K562 (cell line): ENCODE data around the gene MRPL11.

Experiments used
- MAX ChIP-seq: sonication (generic); formaldehyde crosslinking; IDR thresholded peaks from 2 replicates; pipeline ENCODE4 v1.9.0; 2022; ENCODE audit warnings: mild to moderate bottlenecking, missing genetic modification reagents
- NFIC ChIP-seq: fragments of 450-650 bp; IDR thresholded peaks from 2 replicates; pipeline ENCODE4 v1.6.1; 2017; ENCODE audit warnings: mild to moderate bottlenecking, inconsistent platforms
- PHF8 ChIP-seq: fragments of 200-600 bp; sonication (generic); IDR thresholded peaks from 2 replicates; pipeline ENCODE4 v1.6.1; 2012; ENCODE audit warnings: mixed run types, mild to moderate bottlenecking, inconsistent platforms, low read length, moderate library complexity, borderline replicate concordance
- TCF7L2 ChIP-seq: fragments of 150-350 bp; IDR thresholded peaks from 2 replicates; pipeline ENCODE4 v1.6.1; 2016; ENCODE audit warnings: low read depth, mild to moderate bottlenecking, low read length, moderate library complexity
- TGIF2 ChIP-seq: sonication (generic); formaldehyde crosslinking; IDR thresholded peaks from 2 replicates; pipeline ENCODE4 v1.8.1; 2022; ENCODE audit warnings: mild to moderate bottlenecking, missing genetic modification reagents, moderate library complexity
- THAP12 ChIP-seq: fragments of 250-450 bp; sonication (Bioruptor Pico); IDR thresholded peaks from 2 replicates; pipeline ENCODE4 v1.9.0; 2021; ENCODE audit warnings: mild to moderate bottlenecking, inconsistent platforms
- ZBTB8A ChIP-seq: fragments of 450-650 bp; IDR thresholded peaks from 2 replicates; pipeline ENCODE4 v1.6.1; 2018; ENCODE audit warnings: mild to moderate bottlenecking, moderate library complexity; ENCODE audit not compliant: partially characterized antibody
- TF ChIP-seq, protein P1 (sequence below), 3 experiments: IDR thresholded peaks in 2 of 3; conservative IDR thresholded peaks in 1 of 3; 2 replicates each; pipeline ENCODE4 v1.5.1; 2011 to 2012; ENCODE audit warnings: low read length in 3 of 3, mild to moderate bottlenecking in 3 of 3, control low read depth in 2 of 3, improper control_type of control experiment in 1 of 3, inconsistent platforms in 1 of 3, low read depth in 1 of 3, mixed read lengths in 1 of 3, moderate library complexity in 1 of 3; ENCODE audit not compliant: insufficient read depth in 2 of 3
- TF ChIP-seq, protein P2 (sequence below), 2 experiments: fragments of 450-650 bp; IDR thresholded peaks; 2 replicates each; pipeline ENCODE4 v1.6.1; 2016
- TF ChIP-seq, protein P3 (sequence below): sonication (generic); formaldehyde crosslinking; IDR thresholded peaks from 2 replicates; pipeline ENCODE4 v1.9.0; 2022; ENCODE audit warnings: mild to moderate bottlenecking, missing genetic modification reagents
- TF ChIP-seq, protein P4 (sequence below): fragments of 250-450 bp; sonication (Bioruptor Pico); IDR thresholded peaks from 2 replicates; pipeline ENCODE4 v1.5.0; 2022; ENCODE audit warnings: mild to moderate bottlenecking

DNA sequence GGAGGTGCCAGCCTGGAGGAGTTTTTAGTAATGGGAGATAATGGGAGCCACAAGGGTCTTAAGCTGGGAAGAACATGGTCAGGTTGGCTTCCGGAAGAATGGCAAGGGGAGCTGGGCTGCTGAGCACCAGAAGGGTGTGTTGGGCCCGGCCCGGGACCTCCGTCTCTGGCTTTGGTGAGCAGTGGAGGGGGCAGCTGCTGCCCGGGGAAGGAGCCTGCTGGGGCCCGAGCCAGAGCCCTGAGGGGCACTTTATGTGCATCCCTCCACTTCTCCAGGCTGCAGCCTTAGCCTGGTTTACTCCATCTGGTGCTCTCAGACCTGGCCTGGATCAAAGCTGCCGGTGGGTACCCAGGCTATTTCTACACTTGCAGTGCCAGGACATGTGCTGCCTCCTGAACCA lies 26.5 kb downstream of the MRPL11 start:
- TF ChIP-seq THAP12 (CRISPR knock-in tag) (no peak), TCF7L2 (no peak), PHF8 (no peak), NFIC (no peak), ZBTB8A (no peak), TGIF2 (CRISPR knock-in tag) (no peak), MAX (no peak)
- TF ChIP-seq, protein P1, sequence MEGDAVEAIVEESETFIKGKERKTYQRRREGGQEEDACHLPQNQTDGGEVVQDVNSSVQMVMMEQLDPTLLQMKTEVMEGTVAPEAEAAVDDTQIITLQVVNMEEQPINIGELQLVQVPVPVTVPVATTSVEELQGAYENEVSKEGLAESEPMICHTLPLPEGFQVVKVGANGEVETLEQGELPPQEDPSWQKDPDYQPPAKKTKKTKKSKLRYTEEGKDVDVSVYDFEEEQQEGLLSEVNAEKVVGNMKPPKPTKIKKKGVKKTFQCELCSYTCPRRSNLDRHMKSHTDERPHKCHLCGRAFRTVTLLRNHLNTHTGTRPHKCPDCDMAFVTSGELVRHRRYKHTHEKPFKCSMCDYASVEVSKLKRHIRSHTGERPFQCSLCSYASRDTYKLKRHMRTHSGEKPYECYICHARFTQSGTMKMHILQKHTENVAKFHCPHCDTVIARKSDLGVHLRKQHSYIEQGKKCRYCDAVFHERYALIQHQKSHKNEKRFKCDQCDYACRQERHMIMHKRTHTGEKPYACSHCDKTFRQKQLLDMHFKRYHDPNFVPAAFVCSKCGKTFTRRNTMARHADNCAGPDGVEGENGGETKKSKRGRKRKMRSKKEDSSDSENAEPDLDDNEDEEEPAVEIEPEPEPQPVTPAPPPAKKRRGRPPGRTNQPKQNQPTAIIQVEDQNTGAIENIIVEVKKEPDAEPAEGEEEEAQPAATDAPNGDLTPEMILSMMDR (IDR thresholded peaks at IDR 0.05 in 2 of 3, conservative IDR thresholded peaks at IDR 0.05 in 1 of 3; ENCODE audit: insufficient read depth in 2 of 3, low read depth in 1 of 3, low read length in 3 of 3): no peak
- TF ChIP-seq, protein P2, sequence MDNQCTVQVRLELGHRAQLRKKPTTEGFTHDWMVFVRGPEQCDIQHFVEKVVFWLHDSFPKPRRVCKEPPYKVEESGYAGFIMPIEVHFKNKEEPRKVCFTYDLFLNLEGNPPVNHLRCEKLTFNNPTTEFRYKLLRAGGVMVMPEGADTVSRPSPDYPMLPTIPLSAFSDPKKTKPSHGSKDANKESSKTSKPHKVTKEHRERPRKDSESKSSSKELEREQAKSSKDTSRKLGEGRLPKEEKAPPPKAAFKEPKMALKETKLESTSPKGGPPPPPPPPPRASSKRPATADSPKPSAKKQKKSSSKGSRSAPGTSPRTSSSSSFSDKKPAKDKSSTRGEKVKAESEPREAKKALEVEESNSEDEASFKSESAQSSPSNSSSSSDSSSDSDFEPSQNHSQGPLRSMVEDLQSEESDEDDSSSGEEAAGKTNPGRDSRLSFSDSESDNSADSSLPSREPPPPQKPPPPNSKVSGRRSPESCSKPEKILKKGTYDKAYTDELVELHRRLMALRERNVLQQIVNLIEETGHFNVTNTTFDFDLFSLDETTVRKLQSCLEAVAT (IDR thresholded peaks at IDR 0.05): no peak
- TF ChIP-seq, protein P3, sequence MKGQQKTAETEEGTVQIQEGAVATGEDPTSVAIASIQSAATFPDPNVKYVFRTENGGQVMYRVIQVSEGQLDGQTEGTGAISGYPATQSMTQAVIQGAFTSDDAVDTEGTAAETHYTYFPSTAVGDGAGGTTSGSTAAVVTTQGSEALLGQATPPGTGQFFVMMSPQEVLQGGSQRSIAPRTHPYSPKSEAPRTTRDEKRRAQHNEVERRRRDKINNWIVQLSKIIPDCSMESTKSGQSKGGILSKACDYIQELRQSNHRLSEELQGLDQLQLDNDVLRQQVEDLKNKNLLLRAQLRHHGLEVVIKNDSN (CRISPR knock-in tag): no peak
- TF ChIP-seq, protein P4, sequence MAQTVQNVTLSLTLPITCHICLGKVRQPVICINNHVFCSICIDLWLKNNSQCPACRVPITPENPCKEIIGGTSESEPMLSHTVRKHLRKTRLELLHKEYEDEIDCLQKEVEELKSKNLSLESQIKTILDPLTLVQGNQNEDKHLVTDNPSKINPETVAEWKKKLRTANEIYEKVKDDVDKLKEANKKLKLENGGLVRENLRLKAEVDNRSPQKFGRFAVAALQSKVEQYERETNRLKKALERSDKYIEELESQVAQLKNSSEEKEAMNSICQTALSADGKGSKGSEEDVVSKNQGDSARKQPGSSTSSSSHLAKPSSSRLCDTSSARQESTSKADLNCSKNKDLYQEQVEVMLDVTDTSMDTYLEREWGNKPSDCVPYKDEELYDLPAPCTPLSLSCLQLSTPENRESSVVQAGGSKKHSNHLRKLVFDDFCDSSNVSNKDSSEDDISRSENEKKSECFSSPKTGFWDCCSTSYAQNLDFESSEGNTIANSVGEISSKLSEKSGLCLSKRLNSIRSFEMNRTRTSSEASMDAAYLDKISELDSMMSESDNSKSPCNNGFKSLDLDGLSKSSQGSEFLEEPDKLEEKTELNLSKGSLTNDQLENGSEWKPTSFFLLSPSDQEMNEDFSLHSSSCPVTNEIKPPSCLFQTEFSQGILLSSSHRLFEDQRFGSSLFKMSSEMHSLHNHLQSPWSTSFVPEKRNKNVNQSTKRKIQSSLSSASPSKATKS (CRISPR knock-in tag): no peak
